Endothelial cell of umbilical vein (primary cell): Measurements from ENCODE around the gene NMBR. TPM values are rescaled to one million over a fixed set of nuclear protein-coding genes. Genes with fewer than 3 reads are reported as not detected.
A peak's percentile ranks its signal among the peaks of the same experiment; 100 is the strongest.

ENCODE experiments used
- BruUV-seq: library from RNA; stranded (reverse); fragments of 400-500 nt; replicated peaks from 2 replicates; lab custom pipeline; 2021; lab: Mats Ljungman, UMichigan
- CTCF ChIA-PET: fragments of 300-600, 350-600 bp; sonication (Branson Sonifier 250); formaldehyde crosslinking; loops from one replicate; lab custom pipeline; 2021; ENCODE audit warnings: antibody characterized with exemption, inconsistent platforms; lab: Charles Lee
- POLR2A ChIA-PET: fragments of 300-600, 350-600 bp; sonication (Branson Sonifier 250); formaldehyde crosslinking; loops from one replicate; lab custom pipeline; 2021; ENCODE audit warnings: antibody characterized with exemption, inconsistent platforms; lab: Charles Lee
- DNase-seq: peaks from one replicate; pipeline ENCODE4 v3.0.0-alpha.2; 2011; ENCODE audit warnings: low read depth, low spot score
- FAIRE-seq: peaks from 2 replicates; lab custom pipeline; 2011; peaks lifted over from hg19 to GRCh38; lab: Jason Lieb, UNC
- H2AFZ ChIP-seq: 2 replicates; pipeline ENCODE4 v1.6.0; 2012; ENCODE audit warnings: low read depth, low read length, control low read depth, inconsistent platforms
- H3K27ac ChIP-seq: 2 replicates; pipeline ENCODE4 v1.5.1; 2011; ENCODE audit warnings: low read depth, mild to moderate bottlenecking, control low read depth, low read length, moderate library complexity; ENCODE audit not compliant: insufficient read depth
- H3K27me3 ChIP-seq, 2 experiments: 2 replicates each; pipeline versions ENCODE4 v1.6.0 to v1.6.1; 2011; ENCODE audit warnings: low read length in 2 of 2, mixed read lengths in 1 of 2; ENCODE audit not compliant: control insufficient read depth in 2 of 2, insufficient read depth in 2 of 2
- H3K36me3 ChIP-seq, 2 experiments: 2 replicates in 1 of 2; 3 replicates in 1 of 2; pipeline ENCODE4 v1.5.1; 2011; ENCODE audit warnings: low read length in 2 of 2, mild to moderate bottlenecking in 1 of 2, moderate library complexity in 1 of 2; ENCODE audit not compliant: control insufficient read depth in 2 of 2, insufficient read depth in 2 of 2; ENCODE audit errors: extremely low read depth in 1 of 2
- H3K4me1 ChIP-seq: 3 replicates; pipeline ENCODE4 v1.5.1; 2011; ENCODE audit warnings: mild to moderate bottlenecking, low read length; ENCODE audit not compliant: control insufficient read depth, insufficient read depth; ENCODE audit errors: extremely low read depth
- H3K4me2 ChIP-seq: 2 replicates; pipeline ENCODE4 v1.6.1; 2011; ENCODE audit warnings: low read length, control low read depth, mixed read lengths; ENCODE audit not compliant: insufficient read depth
- H3K4me3 ChIP-seq, 3 experiments: fragments of 200-600 bp in 1 of 3; sonication (generic), shearing (Covaris generic) in 1 of 3; replicated peaks in 1 of 3; 2 replicates each; pipeline ENCODE4 v1.5.1; 2011 to 2016; ENCODE audit warnings: control low read depth in 3 of 3, low read length in 3 of 3, mild to moderate bottlenecking in 2 of 3, inconsistent platforms in 1 of 3, low read depth in 1 of 3, moderate library complexity in 1 of 3; ENCODE audit not compliant: insufficient read depth in 1 of 3
- H3K79me2 ChIP-seq: 2 replicates; pipeline ENCODE4 v1.6.0; 2012; ENCODE audit warnings: low read length, inconsistent platforms; ENCODE audit not compliant: control insufficient read depth, insufficient read depth
- H3K9ac ChIP-seq: replicated peaks from 2 replicates; pipeline ENCODE3; 2011; ENCODE audit warnings: low read length, control low read depth; ENCODE audit not compliant: insufficient read depth; ENCODE audit errors: extremely low read depth
- H3K9me1 ChIP-seq: replicated peaks from 3 replicates; pipeline ENCODE4 v1.6.0; 2011; ENCODE audit warnings: mild to moderate bottlenecking, low read length; ENCODE audit not compliant: control insufficient read depth, insufficient read depth; ENCODE audit errors: extremely low read depth
- H3K9me3 ChIP-seq: replicated peaks from 2 replicates; pipeline ENCODE4 v1.5.1; 2012; ENCODE audit warnings: low read length, inconsistent platforms; ENCODE audit not compliant: control insufficient read depth, insufficient read depth
- H4K20me1 ChIP-seq: replicated peaks from 2 replicates; pipeline ENCODE3; 2011; ENCODE audit warnings: mild to moderate bottlenecking, low read length; ENCODE audit not compliant: control insufficient read depth, insufficient read depth; ENCODE audit errors: extremely low read depth
- CTCF ChIP-seq, 2 donors: IDR thresholded peaks; 1 replicate in 1 of 2; 2 replicates in 1 of 2; pipeline ENCODE4 v1.5.1; 2011; ENCODE audit warnings: low read length in 2 of 2, mild to moderate bottlenecking in 2 of 2, moderate library complexity in 2 of 2, control low read depth in 1 of 2, inconsistent platforms in 1 of 2, low read depth in 1 of 2; ENCODE audit not compliant: insufficient read depth in 1 of 2; ENCODE audit errors: extremely low read depth in 1 of 2
- EZH2 ChIP-seq: IDR thresholded peaks from 2 replicates; pipeline ENCODE4 v1.6.1; 2012; ENCODE audit warnings: borderline replicate concordance, low read depth, mild to moderate bottlenecking, moderate library complexity, low read length, inconsistent platforms; ENCODE audit not compliant: severe bottlenecking
- FOS ChIP-seq: IDR thresholded peaks from 2 replicates; pipeline ENCODE4 v1.6.1; 2011; ENCODE audit warnings: mild to moderate bottlenecking, low read length, moderate library complexity, borderline replicate concordance; ENCODE audit not compliant: insufficient read depth
- GATA2 ChIP-seq: IDR thresholded peaks from 2 replicates; pipeline ENCODE4 v1.7.0; 2011; ENCODE audit warnings: low read depth, mild to moderate bottlenecking, moderate library complexity, mixed read lengths, low read length; ENCODE audit not compliant: insufficient read length, insufficient read depth
- JUN ChIP-seq: IDR thresholded peaks from 2 replicates; pipeline ENCODE4 v1.6.1; 2011; ENCODE audit warnings: borderline replicate concordance, low read depth; ENCODE audit not compliant: insufficient read length, insufficient read depth
- MAX ChIP-seq: IDR thresholded peaks from 2 replicates; pipeline ENCODE4 v1.6.1; 2011; ENCODE audit not compliant: insufficient read depth, insufficient read length
- MYC ChIP-seq: IDR thresholded peaks from one replicate; pipeline ENCODE4 v1.6.1; 2011; ENCODE audit warnings: mild to moderate bottlenecking, low read depth, low read length
- POLR2A ChIP-seq: IDR thresholded peaks from 2 replicates; pipeline ENCODE4 v1.6.1; 2012; ENCODE audit warnings: low read depth, mild to moderate bottlenecking, control low read depth, low read length
- POLR2AphosphoS5 ChIP-seq: IDR thresholded peaks from 2 replicates; pipeline ENCODE4 v1.6.1; 2012; ENCODE audit warnings: low read depth, mild to moderate bottlenecking, control low read depth, low read length, moderate library complexity; ENCODE audit not compliant: insufficient read depth
- dilution Hi-C: fragments of 300-500 bp; cut with MboI; formaldehyde crosslinking; loops from one replicate; pipeline ENCODE4 v1.15.0; 2019; ENCODE audit warnings: low sequenced_read_pairs; ENCODE audit not compliant: extremely low pct_ligation_motif_present
- intact Hi-C: fragments of 100-400 bp; cut with micrococcal nuclease; formaldehyde crosslinking; loops from one replicate; pipeline ENCODE4 v1.10.0; 2022
- polyA plus RNA-seq, 4 experiments: library from polyadenylated mRNA; depleted of rRNA in 3 of 4; stranded (reverse) in 3 of 4; unstranded in 1 of 4; fragments of >200 nt; gene quantifications; 2 replicates each; pipeline versions ENCODE4 v1.2.1 to v1.2.3, GENCODE V29; 2011 to 2012; ENCODE audit warnings: missing spikeins in 1 of 4
- total RNA-seq: library from RNA; stranded (reverse); gene quantifications from 2 replicates; pipeline ENCODE4 v1.2.3, GENCODE V29; 2021

The NMBR gene
- total and polyA plus RNA-seq, 2 donors (not counting 3 experiments of a cell fraction or from before 2014, with no cell fraction given): not detected

- Histone ChIP-seq H3K36me3 (peaks cover 0 to 3% of the 10 kb centered on the region in 2 experiments), H3K79me2 (peaks cover 35% of the 10 kb centered on the region), H3K27ac (peak overlapping the region; percentile 71), H2AFZ (no peak overlapping the region), H4K20me1 (no peaks in the 10 kb centered on the region), H3K4me2 (peak overlapping the region; percentile 34), H3K4me3 (no peak overlapping the region), H3K9ac (peak overlapping the region; percentile 13), H3K9me1 (no peaks in the 10 kb centered on the region), H3K27me3 (no peaks in the 10 kb centered on the region), H3K4me1 (peaks cover 17% of the 10 kb centered on the region), H3K9me3 (no peaks in the 10 kb centered on the region)
- TF ChIP-seq POLR2AphosphoS5 (no peak), JUN (no peak), MAX (no peak), EZH2 (no peak), CTCF (IDR thresholded peaks at IDR 0.05; ENCODE audit: extremely low read depth in 1 of 2, insufficient read depth in 1 of 2, low read depth in 1 of 2, low read length in 2 of 2) (no peak), POLR2A (no peak), MYC (no peak), GATA2 (no peak), FOS (no peak)
- CTCF ChIA-PET: interaction anchor here (1.0 to 3.7 kb wide), 5 partner anchors 10 to 54 kb away, joined by 3 to 34 read pairs (median 5); no protein-coding TSS in a partner anchor
- no peak for DNase-seq
- dilution Hi-C loops (no loop called here), intact Hi-C loops (no loop called here)
- POLR2A ChIA-PET: no interaction called here
- FAIRE-seq: peak; percentile 81
- TSS peak; percentile 36 for BruUV-seq
These were observed 20.6 kb upstream of the NMBR start for GRCh38 chr6:142167486-142167885.
